Measurements from ENCODE around the gene EFS. TPM values are rescaled to one million over a fixed set of nuclear protein-coding genes. Genes with fewer than 3 reads are reported as not detected.

EFS gene
- total and polyA plus RNA-seq, 2 donors (not counting 1 experiment from before 2014, with no cell fraction given): not detected

DNA sequence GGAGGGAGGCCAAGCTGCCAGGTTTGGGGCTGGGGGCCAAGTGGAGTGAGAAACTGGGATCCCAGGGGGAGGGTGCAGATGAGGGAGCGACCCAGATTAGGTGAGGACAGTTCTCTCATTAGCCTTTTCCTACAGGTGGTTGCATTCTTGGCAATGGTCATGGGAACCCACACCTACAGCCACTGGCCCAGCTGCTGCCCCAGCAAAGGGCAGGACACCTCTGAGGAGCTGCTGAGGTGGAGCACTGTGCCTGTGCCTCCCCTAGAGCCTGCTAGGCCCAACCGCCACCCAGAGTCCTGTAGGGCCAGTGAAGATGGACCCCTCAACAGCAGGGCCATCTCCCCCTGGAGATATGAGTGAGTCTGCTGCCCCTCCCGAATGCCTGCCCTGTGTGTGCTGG, 8.1 kb upstream of the EFS start:
- Histone ChIP-seq H3K4me1 (ENCODE audit: control insufficient read depth in 2 of 2, insufficient read depth in 2 of 2, low read length in 2 of 2) (no peaks in the 10 kb centered on the region), H3K4me3 (ENCODE audit: control extremely low read depth in 1 of 5, extremely low read depth in 1 of 5, insufficient read depth in 1 of 5, low read depth in 2 of 5, low read length in 4 of 5) (no peak overlapping the region), H2AFZ (ENCODE audit: insufficient read depth, low read depth, low read length, poor library complexity, severe bottlenecking) (no peak overlapping the region), H4K20me1 (ENCODE audit: control insufficient read depth, insufficient read depth, low read length, poor library complexity, severe bottlenecking) (no peaks in the 10 kb centered on the region), H3K9ac (ENCODE audit: low read length) (no peak overlapping the region), H3K4me2 (replicated peaks; ENCODE audit: low read depth, low read length, poor library complexity, severe bottlenecking) (no peak overlapping the region), H3K36me3 (replicated peaks in 1 of 2; ENCODE audit: control extremely low read depth in 1 of 2, control insufficient read depth in 1 of 2, extremely low read depth in 1 of 2, insufficient read depth in 2 of 2, low read length in 1 of 2) (no peaks in the 10 kb centered on the region), H3K27me3 (replicated peaks in 1 of 4; ENCODE audit: control extremely low read depth in 1 of 4, control insufficient read depth in 3 of 4, insufficient read depth in 4 of 4, low read length in 3 of 4) (peaks cover 0 to 3% (median 2%) of the 10 kb centered on the region in 4 experiments), H3K9me3 (ENCODE audit: control extremely low read depth in 1 of 3, control insufficient read depth in 2 of 3, insufficient read depth in 1 of 3, low read length in 2 of 3) (no peaks in the 10 kb centered on the region), H3K79me2 (ENCODE audit: control insufficient read depth, insufficient read depth, low read length) (no peaks in the 10 kb centered on the region), H3K27ac (ENCODE audit: low read length in 2 of 2) (no peak overlapping the region)
- WGBS (ENCODE audit: insufficient coverage): 96% methylated on average over 3 of the region's 3 CpGs
- H3K27ac Mint-ChIP-seq: no peak overlapping the region
- H3K27me3 Mint-ChIP-seq: peaks cover 17% of the 10 kb centered on the region
- ATAC-seq (ENCODE audit: low read depth) (no peak), DNase-seq (no peak)
- H3K9me3 Mint-ChIP-seq (ENCODE audit: insufficient read depth): no peaks in the 10 kb centered on the region
- no peak overlapping the region for H3K4me3 Mint-ChIP-seq
- CTCF ChIA-PET: interaction anchor here (1.9 kb wide), 1 partner anchor 12 kb away, joined by 4 read pairs; no protein-coding TSS in a partner anchor
- TF ChIP-seq, protein P1, sequence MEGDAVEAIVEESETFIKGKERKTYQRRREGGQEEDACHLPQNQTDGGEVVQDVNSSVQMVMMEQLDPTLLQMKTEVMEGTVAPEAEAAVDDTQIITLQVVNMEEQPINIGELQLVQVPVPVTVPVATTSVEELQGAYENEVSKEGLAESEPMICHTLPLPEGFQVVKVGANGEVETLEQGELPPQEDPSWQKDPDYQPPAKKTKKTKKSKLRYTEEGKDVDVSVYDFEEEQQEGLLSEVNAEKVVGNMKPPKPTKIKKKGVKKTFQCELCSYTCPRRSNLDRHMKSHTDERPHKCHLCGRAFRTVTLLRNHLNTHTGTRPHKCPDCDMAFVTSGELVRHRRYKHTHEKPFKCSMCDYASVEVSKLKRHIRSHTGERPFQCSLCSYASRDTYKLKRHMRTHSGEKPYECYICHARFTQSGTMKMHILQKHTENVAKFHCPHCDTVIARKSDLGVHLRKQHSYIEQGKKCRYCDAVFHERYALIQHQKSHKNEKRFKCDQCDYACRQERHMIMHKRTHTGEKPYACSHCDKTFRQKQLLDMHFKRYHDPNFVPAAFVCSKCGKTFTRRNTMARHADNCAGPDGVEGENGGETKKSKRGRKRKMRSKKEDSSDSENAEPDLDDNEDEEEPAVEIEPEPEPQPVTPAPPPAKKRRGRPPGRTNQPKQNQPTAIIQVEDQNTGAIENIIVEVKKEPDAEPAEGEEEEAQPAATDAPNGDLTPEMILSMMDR (IDR thresholded peaks at IDR 0.05): no peak
- TF ChIP-seq EZH2 (IDR thresholded peaks at IDR 0.05; ENCODE audit: borderline replicate concordance, insufficient read depth, low read depth, low read length, poor library complexity, severe bottlenecking): no peak
- POLR2A ChIA-PET: no interaction called here
- intact Hi-C loops (cut with micrococcal nuclease): no loop called here
- H3K4me1 Mint-ChIP-seq: no peaks in the 10 kb centered on the region

DNA sequence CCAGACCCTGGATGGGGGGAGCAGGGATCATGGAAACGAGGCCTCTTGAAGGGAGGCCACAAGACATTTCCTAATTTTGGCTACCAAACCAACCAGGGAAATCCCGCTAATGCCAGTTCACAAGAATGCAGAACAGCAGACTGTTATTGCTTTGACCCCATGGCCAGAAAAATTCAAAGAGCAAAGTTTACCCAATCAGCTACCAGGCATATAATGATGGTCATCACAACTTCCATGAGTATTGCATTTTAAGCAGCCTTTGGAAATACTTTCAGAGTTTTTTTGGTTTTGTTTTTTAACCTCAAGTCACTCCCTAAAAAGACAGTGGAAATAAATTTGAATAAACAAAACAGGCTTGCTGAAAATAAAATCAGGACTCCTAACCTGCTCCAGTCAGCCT, 7.5 kb upstream of the EFS start, which contains the start of gene IL25:
Gene IL25, plus strand, starts transcription at position 301 of the 400 bp plus-strand sequence.
- CTCF ChIA-PET: no interaction called here

More for the DNA sequence above, 7.5 kb upstream of the EFS start, which contains the start of gene IL25:
- Mint-ChIP-seq H3K4me3 (no peak within 1 kb of the TSS), H3K9me3 (ENCODE audit: insufficient read depth) (no peaks in the 10 kb centered on the region), H3K4me1 (no peaks in the 10 kb centered on the region), H3K27ac (no peak within 1 kb of the TSS), H3K27me3 (peaks cover 22% of the 10 kb centered on the region)
- Histone ChIP-seq H3K27ac (ENCODE audit: low read length in 2 of 2) (no peak within 1 kb of the TSS), H3K4me2 (replicated peaks; ENCODE audit: low read depth, low read length, poor library complexity, severe bottlenecking) (no peak within 1 kb of the TSS), H4K20me1 (ENCODE audit: control insufficient read depth, insufficient read depth, low read length, poor library complexity, severe bottlenecking) (no peaks in the 10 kb centered on the region), H3K4me1 (ENCODE audit: control insufficient read depth in 2 of 2, insufficient read depth in 2 of 2, low read length in 2 of 2) (no peaks in the 10 kb centered on the region), H3K36me3 (replicated peaks in 1 of 2; ENCODE audit: control extremely low read depth in 1 of 2, control insufficient read depth in 1 of 2, extremely low read depth in 1 of 2, insufficient read depth in 2 of 2, low read length in 1 of 2) (no peaks in the 10 kb centered on the region), H3K9ac (ENCODE audit: low read length) (no peak within 1 kb of the TSS), H2AFZ (ENCODE audit: insufficient read depth, low read depth, low read length, poor library complexity, severe bottlenecking) (no peak within 1 kb of the TSS), H3K9me3 (ENCODE audit: control extremely low read depth in 1 of 3, control insufficient read depth in 2 of 3, insufficient read depth in 1 of 3, low read length in 2 of 3) (no peaks in the 10 kb centered on the region), H3K27me3 (replicated peaks in 1 of 4; ENCODE audit: control extremely low read depth in 1 of 4, control insufficient read depth in 3 of 4, insufficient read depth in 4 of 4, low read length in 3 of 4) (peaks cover 0 to 6% (median 2%) of the 10 kb centered on the region in 4 experiments), H3K79me2 (ENCODE audit: control insufficient read depth, insufficient read depth, low read length) (no peaks in the 10 kb centered on the region), H3K4me3 (ENCODE audit: control extremely low read depth in 1 of 5, extremely low read depth in 1 of 5, insufficient read depth in 1 of 5, low read depth in 2 of 5, low read length in 4 of 5) (no peak within 1 kb of the TSS)
- no peak for TF ChIP-seq EZH2 (IDR thresholded peaks at IDR 0.05; ENCODE audit: borderline replicate concordance, insufficient read depth, low read depth, low read length, poor library complexity, severe bottlenecking)
- TF ChIP-seq, protein P1 (IDR thresholded peaks at IDR 0.05): no peak
- 48% methylated on average over 2 of the region's 2 CpGs for WGBS (ENCODE audit: insufficient coverage)
- no peak for ATAC-seq (ENCODE audit: low read depth)
- no peak for DNase-seq
- intact Hi-C loops (cut with micrococcal nuclease): no loop called here
- POLR2A ChIA-PET: no interaction called here

Data from B cell (primary cell).